Breast epithelium (tissue), 4 donors: ENCODE data around the gene LRRC19. TPM values are rescaled to one million over a fixed set of nuclear protein-coding genes. Genes with fewer than 3 reads are reported as not detected.

Experiments used
- DNase-seq, 2 donors: peaks; one replicate each; pipeline ENCODE4 v3.0.0-alpha.2; 2019; ENCODE audit warnings: low spot score in 2 of 2
- H3K27ac ChIP-seq, 2 donors: fragments of 200-600 bp; sonication (generic) in 1 of 2; one replicate each; pipeline ENCODE4 v1.5.1; 2016 to 2019; ENCODE audit warnings: mild to moderate bottlenecking in 1 of 2
- H3K27me3 ChIP-seq, 2 donors: fragments of 200-600 bp; sonication (generic) in 1 of 2; one replicate each; pipeline versions ENCODE4 v1.5.1 to v1.6.0; 2017 to 2019; ENCODE audit warnings: control low read depth in 1 of 2, mild to moderate bottlenecking in 1 of 2
- H3K36me3 ChIP-seq: fragments of 200-600 bp; one replicate; pipeline ENCODE4 v1.5.1; 2019
- H3K4me1 ChIP-seq, 2 donors: fragments of 200-600 bp; sonication (generic); one replicate each; pipeline ENCODE4 v1.5.1; 2016 to 2019; ENCODE audit warnings: control low read depth in 1 of 2
- H3K4me3 ChIP-seq, 3 donors: fragments of 200-600 bp; sonication (generic); 1 replicate in 2 of 3; 2 replicates in 1 of 3; pipeline ENCODE4 v1.5.1; 2016 to 2019; ENCODE audit warnings: mild to moderate bottlenecking in 3 of 3, moderate library complexity in 2 of 3
- H3K9me3 ChIP-seq, 2 donors: fragments of 200-600 bp; sonication (generic) in 1 of 2; one replicate each; pipeline ENCODE4 v1.5.1; 2016 to 2019; ENCODE audit warnings: control low read depth in 1 of 2
- POLR2A ChIP-seq: fragments of 450-650 bp; IDR thresholded peaks from one replicate; pipeline ENCODE4 v1.6.1; 2016; ENCODE audit warnings: antibody characterized with exemption, mild to moderate bottlenecking, moderate library complexity
- POLR2AphosphoS5 ChIP-seq, 3 donors: sonication (generic); formaldehyde crosslinking; IDR thresholded peaks; one replicate each; pipeline ENCODE4 v1.6.1; 2017; ENCODE audit warnings: antibody characterized with exemption in 3 of 3
- intact Hi-C: fragments of 100-400 bp; cut with DNase I; formaldehyde crosslinking; loops from one replicate; pipeline ENCODE4 v1.15.1; 2023; ENCODE audit warnings: low total_unique reads
- total RNA-seq, 3 donors: library from RNA; depleted of rRNA; stranded (reverse); fragments of >200 nt; gene quantifications; one replicate each; pipeline ENCODE4 v1.1.0, GENCODE V29; 2016
- TF ChIP-seq, protein P1 (sequence below), 3 donors: fragments of 450-650 bp; IDR thresholded peaks; one replicate each; pipeline ENCODE4 v1.5.1; 2016 to 2017; ENCODE audit warnings: antibody characterized with exemption in 3 of 3, mild to moderate bottlenecking in 3 of 3, moderate library complexity in 3 of 3

LRRC19 gene
- total RNA-seq, 3 donors from 2014 or later = 0.66 TPM; not detected in 2

DNA sequence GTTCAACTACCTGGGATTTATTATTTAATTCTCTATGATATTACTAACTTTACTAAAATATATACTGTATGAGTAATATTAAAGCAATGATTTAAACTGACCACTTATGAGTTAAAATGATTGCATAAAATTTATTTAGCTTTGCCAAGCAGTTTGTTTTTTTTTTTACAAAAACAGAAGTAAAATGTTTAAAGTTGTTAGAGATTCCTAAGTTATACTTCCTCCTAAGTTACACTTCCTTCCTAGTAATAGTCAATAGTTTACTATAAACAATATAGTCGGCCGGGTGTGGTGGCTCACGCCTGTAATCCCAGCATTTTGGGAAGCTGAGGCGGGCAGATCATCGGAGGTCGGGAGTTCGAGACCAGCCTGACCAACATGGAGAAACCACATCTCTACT is 23.7 kb upstream of the LRRC19 start:
- Histone ChIP-seq H3K4me3 (no peak overlapping the region), H3K4me1 (no peaks in the 10 kb centered on the region), H3K27me3 (no peaks in the 10 kb centered on the region), H3K9me3 (no peaks in the 10 kb centered on the region), H3K27ac (no peak overlapping the region), H3K36me3 (no peaks in the 10 kb centered on the region)
- TF ChIP-seq POLR2AphosphoS5 (IDR thresholded peaks at IDR 0.05) (no peak), POLR2A (no peak)
- TF ChIP-seq, protein P1, sequence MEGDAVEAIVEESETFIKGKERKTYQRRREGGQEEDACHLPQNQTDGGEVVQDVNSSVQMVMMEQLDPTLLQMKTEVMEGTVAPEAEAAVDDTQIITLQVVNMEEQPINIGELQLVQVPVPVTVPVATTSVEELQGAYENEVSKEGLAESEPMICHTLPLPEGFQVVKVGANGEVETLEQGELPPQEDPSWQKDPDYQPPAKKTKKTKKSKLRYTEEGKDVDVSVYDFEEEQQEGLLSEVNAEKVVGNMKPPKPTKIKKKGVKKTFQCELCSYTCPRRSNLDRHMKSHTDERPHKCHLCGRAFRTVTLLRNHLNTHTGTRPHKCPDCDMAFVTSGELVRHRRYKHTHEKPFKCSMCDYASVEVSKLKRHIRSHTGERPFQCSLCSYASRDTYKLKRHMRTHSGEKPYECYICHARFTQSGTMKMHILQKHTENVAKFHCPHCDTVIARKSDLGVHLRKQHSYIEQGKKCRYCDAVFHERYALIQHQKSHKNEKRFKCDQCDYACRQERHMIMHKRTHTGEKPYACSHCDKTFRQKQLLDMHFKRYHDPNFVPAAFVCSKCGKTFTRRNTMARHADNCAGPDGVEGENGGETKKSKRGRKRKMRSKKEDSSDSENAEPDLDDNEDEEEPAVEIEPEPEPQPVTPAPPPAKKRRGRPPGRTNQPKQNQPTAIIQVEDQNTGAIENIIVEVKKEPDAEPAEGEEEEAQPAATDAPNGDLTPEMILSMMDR (IDR thresholded peaks at IDR 0.05) = no peak
- intact Hi-C loops = no loop called here
- DNase-seq = no peak

DNA sequence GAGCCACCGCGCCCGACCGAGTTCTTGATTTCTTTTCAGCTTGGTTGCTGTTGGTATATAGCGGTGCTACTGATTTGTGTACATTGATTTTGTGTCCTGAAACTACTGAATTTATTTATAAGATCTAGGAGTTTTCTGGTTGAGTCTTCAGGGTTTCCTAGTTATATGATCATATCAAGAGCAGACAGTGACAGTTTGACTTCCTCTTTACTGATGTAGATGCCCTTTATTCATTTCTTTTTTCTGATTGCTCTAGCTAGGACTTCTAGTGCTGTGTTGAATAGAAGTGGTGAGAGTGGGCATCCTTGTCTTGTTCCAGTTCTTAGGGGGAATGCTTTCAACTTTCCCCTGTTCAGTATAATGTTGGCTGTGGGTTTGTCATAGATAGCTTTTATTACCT is 17.4 kb upstream of the LRRC19 start:
- no peaks in the 10 kb centered on the region for H3K27me3 ChIP-seq
- H3K4me3 ChIP-seq = no peak overlapping the region
- H3K27ac ChIP-seq = no peak overlapping the region
- TF ChIP-seq, protein P1 (IDR thresholded peaks at IDR 0.05) = no peak
- TF ChIP-seq POLR2AphosphoS5 (IDR thresholded peaks at IDR 0.05) (no peak), POLR2A (no peak)
- no peaks in the 10 kb centered on the region for H3K36me3 ChIP-seq
- no peaks in the 10 kb centered on the region for H3K4me1 ChIP-seq
- intact Hi-C loops = no loop called here
- no peak for DNase-seq
- H3K9me3 ChIP-seq = no peaks in the 10 kb centered on the region

GRCh38 chr9:27019589-27019988 is 14.1 kb upstream of the LRRC19 start:
- H3K36me3 ChIP-seq = no peaks in the 10 kb centered on the region
- H3K4me3 ChIP-seq = no peak overlapping the region
- no peak for DNase-seq
- TF ChIP-seq POLR2AphosphoS5 (IDR thresholded peaks at IDR 0.05) (no peak), POLR2A (no peak)
- TF ChIP-seq, protein P1 (IDR thresholded peaks at IDR 0.05) = no peak
- no peaks in the 10 kb centered on the region for H3K9me3 ChIP-seq
- intact Hi-C loops = no loop called here
- no peaks in the 10 kb centered on the region for H3K4me1 ChIP-seq
- H3K27me3 ChIP-seq = no peaks in the 10 kb centered on the region
- H3K27ac ChIP-seq = no peak overlapping the region

GRCh38 chr9:27003426-27004077 is 1.9 kb downstream of the LRRC19 start:
- DNase-seq = no peak
- no peak overlapping the region for H3K4me3 ChIP-seq
- no peak overlapping the region for H3K27ac ChIP-seq
- no peaks in the 10 kb centered on the region for H3K4me1 ChIP-seq
- intact Hi-C loops = no loop called here
- no peaks in the 10 kb centered on the region for H3K36me3 ChIP-seq
- H3K9me3 ChIP-seq = no peaks in the 10 kb centered on the region
- no peaks in the 10 kb centered on the region for H3K27me3 ChIP-seq
- TF ChIP-seq POLR2AphosphoS5 (IDR thresholded peaks at IDR 0.05) (no peak), POLR2A (no peak)
- TF ChIP-seq, protein P1 (IDR thresholded peaks at IDR 0.05) = no peak

DNA sequence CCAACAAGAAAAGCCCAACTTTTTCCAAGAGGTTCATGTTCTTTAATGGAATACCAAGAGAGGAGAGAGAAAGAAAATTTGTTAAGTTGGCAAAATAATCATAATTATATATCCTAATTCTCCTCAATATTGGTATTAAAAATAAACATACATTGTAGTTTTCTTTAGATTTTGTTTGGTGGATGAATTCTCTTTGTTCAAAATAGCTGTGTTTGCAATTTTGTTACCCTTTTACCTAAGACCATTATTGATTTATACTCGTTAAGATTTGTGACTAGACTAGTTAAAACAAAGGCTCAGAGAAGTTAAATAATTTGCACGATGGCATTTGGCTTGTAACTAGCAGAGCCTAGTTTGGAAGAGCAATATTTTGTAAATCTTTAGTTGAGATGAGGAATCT is 9.7 kb downstream of the LRRC19 start:
- no peak overlapping the region for H3K4me3 ChIP-seq
- no peaks in the 10 kb centered on the region for H3K4me1 ChIP-seq
- H3K36me3 ChIP-seq = no peaks in the 10 kb centered on the region
- H3K27ac ChIP-seq = no peak overlapping the region
- intact Hi-C loops = no loop called here
- no peak for DNase-seq
- TF ChIP-seq POLR2AphosphoS5 (IDR thresholded peaks at IDR 0.05) (no peak), POLR2A (no peak)
- TF ChIP-seq, protein P1 (IDR thresholded peaks at IDR 0.05) = no peak
- H3K9me3 ChIP-seq = no peaks in the 10 kb centered on the region
- H3K27me3 ChIP-seq = no peaks in the 10 kb centered on the region
